ENCODE data around the gene SLC12A8.

SLC12A8 gene

DNA sequence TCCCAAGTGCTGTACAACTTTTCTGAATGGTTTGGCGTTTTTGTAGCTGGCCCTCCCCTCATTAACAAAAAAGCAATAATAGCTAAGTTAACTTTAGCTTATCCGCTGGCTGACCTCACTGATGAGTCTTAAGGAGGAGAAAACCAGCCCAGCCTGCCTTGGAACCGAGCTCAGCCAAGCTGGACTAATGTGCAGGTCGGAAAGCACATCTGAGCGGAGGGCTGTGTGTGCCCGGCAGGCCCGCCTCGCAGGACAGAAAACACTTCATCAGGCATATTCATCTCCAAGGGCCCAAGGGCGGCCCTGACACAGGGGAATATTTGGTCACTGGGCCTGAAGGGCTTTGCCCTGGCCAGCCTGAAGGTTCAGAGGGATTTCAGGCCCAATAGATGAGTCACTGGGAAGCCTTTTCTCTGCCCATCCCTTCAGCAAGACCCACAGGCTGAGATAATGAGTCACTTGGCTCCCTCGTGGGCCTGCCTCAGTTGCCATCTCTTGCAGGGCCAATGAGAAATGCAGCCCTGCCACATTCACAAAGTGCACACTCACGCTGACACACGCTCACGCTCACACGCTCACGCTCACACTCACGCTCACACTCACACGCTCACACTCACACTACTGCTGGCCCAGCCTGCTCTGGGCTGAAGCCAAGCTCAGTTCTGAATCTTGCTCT, 75.1 kb downstream of the SLC12A8 start:
- no peak for DNase-seq (ENCODE audit: low spot score)

- DNase-seq (ENCODE audit: low spot score), result no peak
Measured at GRCh38 chr3:125136966-125137357, 75.6 kb downstream of the SLC12A8 start.

DNA sequence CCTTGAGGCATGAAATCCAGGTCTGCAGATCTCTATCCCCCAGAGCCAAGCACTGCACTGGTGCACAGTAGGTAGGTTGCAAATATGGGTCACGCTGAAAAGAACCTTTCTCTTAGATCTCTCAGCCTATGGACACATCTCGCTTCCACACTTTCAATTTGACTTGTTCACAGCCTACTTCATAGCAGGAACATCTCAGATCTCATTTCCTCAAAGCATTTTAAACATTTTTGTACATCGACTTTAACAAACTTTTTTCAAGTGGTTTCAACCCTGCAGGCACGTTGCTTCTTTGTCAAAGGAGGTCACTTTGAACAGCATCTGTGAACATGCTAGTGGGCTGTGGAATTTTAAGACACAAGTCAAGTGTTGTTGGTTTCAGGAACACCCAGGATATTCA, 76.0 kb downstream of the SLC12A8 start:
- no peak for DNase-seq (ENCODE audit: low spot score)

DNA sequence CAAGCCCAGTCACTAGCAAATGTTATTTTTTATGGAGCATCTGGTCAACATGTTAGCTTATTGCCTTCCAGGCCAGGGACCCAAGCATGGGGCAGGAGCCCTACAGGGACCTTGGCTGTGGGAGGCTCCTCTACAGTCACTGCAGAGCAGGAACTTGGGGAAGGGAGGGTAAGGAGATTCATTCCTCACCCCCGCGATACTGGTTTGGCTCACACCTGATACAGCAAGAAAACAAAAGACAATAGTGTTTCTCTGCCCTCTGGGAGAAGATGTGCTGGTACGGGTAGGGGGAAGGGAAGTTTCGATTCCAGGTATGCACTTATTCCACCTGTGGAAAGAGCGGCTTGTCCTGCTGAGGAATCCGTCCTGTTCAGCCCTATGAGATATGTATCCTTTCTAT, 77.6 kb downstream of the SLC12A8 start:
- no peak for DNase-seq (ENCODE audit: low spot score)

GRCh38 chr3:125132815-125133214, 79.7 kb downstream of the SLC12A8 start:
- DNase-seq (ENCODE audit: low spot score), result no peak

GRCh38 chr3:125129512-125129997, 83.0 kb downstream of the SLC12A8 start:
- no peak for DNase-seq (ENCODE audit: low spot score)

- no peak for DNase-seq (ENCODE audit: low spot score)
Measured at GRCh38 chr3:125128861-125129501, 83.6 kb downstream of the SLC12A8 start.

GRCh38 chr3:125126323-125126722, 86.2 kb downstream of the SLC12A8 start:
- no peak for DNase-seq (ENCODE audit: low spot score)

- DNase-seq (ENCODE audit: low spot score), result peak; percentile 46
Measured at GRCh38 chr3:125125821-125126245, 86.7 kb downstream of the SLC12A8 start.

DNA sequence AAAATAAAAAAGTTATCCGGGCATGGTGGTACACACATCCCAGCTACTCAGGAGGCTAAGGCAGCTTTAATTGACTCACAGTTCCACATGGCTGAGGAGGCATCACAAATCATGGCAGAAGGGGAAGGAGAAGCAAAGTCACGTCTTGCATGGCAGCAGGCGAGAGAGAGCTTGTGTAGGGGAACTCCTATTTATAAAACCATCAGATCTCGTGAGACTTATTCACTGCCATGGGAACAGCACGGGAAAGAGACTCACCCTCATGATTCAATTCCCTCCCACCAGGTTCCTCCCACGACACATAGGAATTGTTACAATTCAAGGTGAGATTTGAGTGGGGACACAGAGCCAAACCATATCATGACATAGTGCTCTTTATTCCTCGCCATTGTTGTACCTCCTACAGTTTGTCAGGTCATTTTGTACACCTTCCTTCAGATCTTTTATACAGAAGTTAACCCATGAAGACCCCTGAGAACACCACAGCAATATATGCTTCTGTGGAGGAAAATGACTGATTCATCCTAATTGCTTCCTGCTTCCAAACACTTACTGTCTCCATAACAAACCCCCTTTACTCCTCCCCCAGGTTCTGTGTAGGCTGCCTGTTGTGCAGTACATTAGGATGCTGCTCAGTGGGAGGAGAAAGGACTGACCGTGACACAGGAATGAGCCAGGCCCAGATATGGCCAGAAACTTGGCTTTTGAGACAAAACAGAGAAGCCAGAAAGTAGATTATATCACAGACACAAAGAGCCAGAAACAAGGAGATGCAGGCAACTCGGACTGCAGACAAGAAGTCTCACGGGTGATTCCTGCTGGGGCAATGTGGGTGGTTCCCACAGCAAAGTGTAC, 88.9 kb downstream of the SLC12A8 start:
- no peak for DNase-seq (ENCODE audit: low spot score)

GRCh38 chr3:125121246-125122010, 91.1 kb downstream of the SLC12A8 start:
- peak; percentile 38 for DNase-seq (ENCODE audit: low spot score)

GRCh38 chr3:125120379-125121122, 92.0 kb downstream of the SLC12A8 start:
- no peak for DNase-seq (ENCODE audit: low spot score)

DNA sequence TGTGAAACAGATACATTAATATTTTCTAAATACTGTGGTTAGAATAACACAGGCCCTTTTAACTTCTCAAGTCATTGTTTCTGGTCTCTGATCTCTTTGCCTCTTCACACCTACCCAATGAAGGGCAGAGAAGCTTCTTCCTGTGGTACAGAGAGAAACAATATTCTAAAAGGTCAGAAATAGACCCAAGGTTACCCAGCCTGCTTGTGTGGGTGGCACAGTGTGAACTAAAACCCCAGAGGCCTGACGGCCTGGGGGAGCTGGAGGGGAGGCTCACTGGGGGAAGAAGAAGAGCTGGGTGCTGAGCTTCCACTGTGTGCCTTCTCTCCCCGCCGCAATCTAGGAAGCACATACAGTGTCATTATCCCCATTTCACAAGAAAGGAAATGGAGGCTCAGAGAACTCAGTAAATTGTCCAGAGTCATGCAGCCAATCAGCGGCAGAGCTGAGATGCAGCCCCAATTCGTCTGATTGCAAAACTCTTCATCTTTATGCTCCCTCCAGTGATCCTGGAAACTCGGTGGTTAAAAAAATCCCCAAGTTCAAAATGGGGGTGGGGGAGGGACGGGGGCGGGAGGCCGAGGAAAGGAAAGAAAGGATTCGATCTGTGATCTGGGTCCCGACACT, 92.7 kb downstream of the SLC12A8 start:
- DNase-seq (ENCODE audit: low spot score), result peak; percentile 36

GRCh38 chr3:125118600-125118999, 93.9 kb downstream of the SLC12A8 start:
- no peak for DNase-seq (ENCODE audit: low spot score)

- no peak for DNase-seq (ENCODE audit: low spot score)
Measured at GRCh38 chr3:125117631-125118191, 94.8 kb downstream of the SLC12A8 start.

GRCh38 chr3:125116311-125117080, 96.1 kb downstream of the SLC12A8 start:
- DNase-seq (ENCODE audit: low spot score), result no peak

DNA sequence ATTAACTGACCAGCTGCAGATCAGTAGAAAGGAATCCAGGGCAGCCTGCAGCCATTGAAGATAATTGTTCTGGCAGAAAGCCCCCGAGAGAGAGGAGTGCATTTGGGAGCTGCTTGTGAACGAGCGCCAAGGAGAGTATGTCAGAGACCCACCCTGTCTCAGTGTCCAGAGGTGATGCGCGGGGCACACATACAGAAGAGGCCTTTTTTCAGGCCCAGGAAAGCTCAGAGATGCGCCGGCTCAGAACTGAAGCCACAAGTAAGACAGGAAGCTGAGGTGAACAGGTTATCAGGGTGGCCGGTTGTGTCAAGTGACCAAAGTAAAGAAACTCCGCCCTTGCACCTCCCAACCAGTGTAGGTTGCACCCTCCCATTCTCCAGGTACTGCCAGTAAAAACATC, 96.9 kb downstream of the SLC12A8 start:
- DNase-seq (ENCODE audit: low spot score), result no peak

DNA sequence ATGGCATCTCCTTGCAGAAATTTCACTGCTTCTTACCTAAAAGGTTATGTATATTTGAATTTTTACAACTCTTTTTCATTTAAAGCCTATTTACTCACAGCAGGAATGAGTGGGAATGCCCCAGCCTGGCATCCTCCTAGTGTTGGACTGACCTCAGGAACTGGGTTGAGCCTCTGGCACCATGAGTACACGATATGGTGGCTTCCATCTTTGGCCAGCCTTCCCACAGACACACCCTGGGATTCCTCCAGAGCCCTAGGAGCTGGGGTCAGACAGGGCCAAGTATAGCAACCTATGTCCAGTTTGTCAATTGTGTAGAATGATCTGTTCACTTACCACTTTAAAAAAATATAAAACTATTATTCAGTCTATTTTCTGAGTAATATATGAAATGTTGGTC, 99.6 kb downstream of the SLC12A8 start:
- DNase-seq (ENCODE audit: low spot score), result no peak

DNA sequence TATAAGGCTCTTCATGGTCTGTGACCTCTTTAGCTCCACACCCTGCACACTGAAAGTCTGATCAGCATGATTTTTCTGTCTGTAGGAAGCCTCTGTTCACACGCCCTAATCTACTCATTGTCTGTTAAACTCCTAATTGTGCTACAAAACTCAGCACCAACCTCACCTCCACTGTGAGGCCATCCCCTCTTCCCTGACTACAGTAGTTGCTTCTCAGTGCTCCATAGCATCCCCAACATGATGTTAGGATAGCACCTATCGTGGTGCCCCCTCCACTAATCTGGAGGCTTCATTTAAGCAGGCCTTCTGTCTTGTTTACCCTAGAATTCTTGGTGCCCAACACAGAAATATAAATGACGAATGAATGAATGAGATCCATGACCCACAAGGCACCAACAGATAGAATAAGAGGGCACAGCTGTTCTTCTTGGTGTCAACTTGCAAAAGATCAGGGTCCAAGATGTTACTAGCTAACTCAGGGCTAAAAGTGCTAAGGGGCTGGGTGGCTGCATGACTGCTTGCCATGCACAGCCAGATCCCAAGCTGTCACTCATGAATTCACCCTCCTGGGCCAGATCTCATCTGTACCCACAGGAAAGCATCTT, 101.6 kb downstream of the SLC12A8 start:
- DNase-seq (ENCODE audit: low spot score), result no peak

All from CD4-positive, alpha-beta T cell treated with Interleukin-2 at 100 ng/mL for 4 hours (primary cell).